ENCODE results near the gene TCP11L1. TPM values are rescaled to one million over a fixed set of nuclear protein-coding genes. Genes with fewer than 3 reads are reported as not detected.

The TCP11L1 gene
- total and polyA plus RNA-seq, 2 of the 8 experiments (the other 6 are each of a cell fraction or from before 2014, with no cell fraction given), result 10.9 to 23.1 TPM

- Histone ChIP-seq H3K79me1 (ENCODE audit: low read depth, low read length) (no peaks in the 10 kb centered on the region), H3K27me3 (replicated peaks in 1 of 4; ENCODE audit: control insufficient read depth in 3 of 4, extremely low read depth in 1 of 4, insufficient read depth in 3 of 4, low read length in 3 of 4) (no peaks in the 10 kb centered on the region), H2AFZ (ENCODE audit: low read length) (no peak overlapping the region), H3K79me2 (ENCODE audit: control insufficient read depth in 1 of 2, insufficient read depth in 2 of 2, low read length in 2 of 2) (no peaks in the 10 kb centered on the region), H3K4ac (replicated peaks; ENCODE audit: insufficient read length, low read depth, low read length) (no peak overlapping the region), H3K9ac (replicated peaks in 1 of 4; ENCODE audit: extremely low read depth in 1 of 4, low read depth in 3 of 4, low read length in 3 of 4) (no peak overlapping the region), H3K36me3 (ENCODE audit: control insufficient read depth in 2 of 4, insufficient read depth in 4 of 4, low read length in 3 of 4) (peaks cover 0 to 24% (median 0%) of the 10 kb centered on the region in 4 experiments; a peak in 5 of 8 replicates), H4K5ac (ENCODE audit: insufficient read length, low read depth, low read length) (no peak overlapping the region), H2AK5ac (ENCODE audit: low read depth, low read length) (no peak overlapping the region), H4K20me1 (replicated peaks in 1 of 2; ENCODE audit: control insufficient read depth in 1 of 2, insufficient read depth in 2 of 2, low read length in 2 of 2) (no peaks in the 10 kb centered on the region), H3K9me3 (ENCODE audit: insufficient read depth in 2 of 2, low read depth in 1 of 2, low read length in 1 of 2) (no peaks in the 10 kb centered on the region), H2BK120ac (replicated peaks; ENCODE audit: low read depth, low read length) (no peak overlapping the region), H2BK20ac (ENCODE audit: low read length) (no peak overlapping the region), H3K14ac (ENCODE audit: insufficient read length) (no peak overlapping the region), H3K27ac (ENCODE audit: low read depth, low read length) (no peak overlapping the region), H3K18ac (ENCODE audit: extremely low read depth, low read length) (no peak overlapping the region), H3K4me3 (ENCODE audit: extremely low read depth in 1 of 4, insufficient read depth in 2 of 4, low read depth in 3 of 4, low read length in 4 of 4) (no peak overlapping the region), H2BK12ac (ENCODE audit: low read depth, low read length) (no peak overlapping the region), H2BK15ac (ENCODE audit: low read length) (no peak overlapping the region), H3K4me2 (ENCODE audit: insufficient read depth in 1 of 2, low read depth in 2 of 2, low read length in 2 of 2) (no peak overlapping the region), H4K8ac (ENCODE audit: extremely low read depth, insufficient read depth, low read length) (no peak overlapping the region), H3K56ac (replicated peaks; ENCODE audit: insufficient read length, low read depth, low read length) (no peak overlapping the region), H4K91ac (replicated peaks; ENCODE audit: insufficient read length, low read length) (no peak overlapping the region), H3K4me1 (replicated peaks in 1 of 4; ENCODE audit: control insufficient read depth in 3 of 4, insufficient read depth in 4 of 4, low read length in 3 of 4) (no peaks in the 10 kb centered on the region), H2BK5ac (ENCODE audit: low read depth, low read length) (no peak overlapping the region), H3K23ac (ENCODE audit: insufficient read length) (no peak overlapping the region), H3K23me2 (ENCODE audit: low read depth, low read length) (no peaks in the 10 kb centered on the region)
- TF ChIP-seq EP300 (IDR thresholded peaks at IDR 0.05; ENCODE audit: borderline replicate concordance in 1 of 2, low read depth in 2 of 2, low read length in 2 of 2), result no peak
- TF ChIP-seq RFX5 (IDR thresholded peaks at IDR 0.05; ENCODE audit: borderline replicate concordance, low read depth, low read length), result no peak
- no peak for TF ChIP-seq SP1 (IDR thresholded peaks at IDR 0.05; ENCODE audit: low read depth, low read length)
- no peak for TF ChIP-seq EZH2 (IDR thresholded peaks at IDR 0.05; ENCODE audit: low read depth, low read length, severe bottlenecking)
- FAIRE-seq, result no peak
- ChIA-PET CTCF (ENCODE audit: partially characterized antibody) (interaction anchor here (1.3 to 1.5 kb wide), 2 partner anchors 44 to 150 kb away, joined by 3 to 5 read pairs; no protein-coding TSS in a partner anchor), POLR2A (ENCODE audit: partially characterized antibody) (interaction anchor here (0.8 to 1.6 kb wide), 3 partner anchors 12 to 24 kb away, joined by 3 to 5 read pairs (median 3); no protein-coding TSS in a partner anchor)
- DNase-seq (ENCODE audit: low read depth in 1 of 2, low spot score in 2 of 2), result no peak
Observed at GRCh38 chr11:33109294-33109895, 70.0 kb downstream of the TCP11L1 start.
